ENCODE measurements around the gene ENPEP. TPM values are rescaled to one million over a fixed set of nuclear protein-coding genes. Genes with fewer than 3 reads are reported as not detected.

Gene ENPEP
- total RNA-seq, 2 experiments from 2014 or later, result 0.21 TPM; not detected in 1

DNA sequence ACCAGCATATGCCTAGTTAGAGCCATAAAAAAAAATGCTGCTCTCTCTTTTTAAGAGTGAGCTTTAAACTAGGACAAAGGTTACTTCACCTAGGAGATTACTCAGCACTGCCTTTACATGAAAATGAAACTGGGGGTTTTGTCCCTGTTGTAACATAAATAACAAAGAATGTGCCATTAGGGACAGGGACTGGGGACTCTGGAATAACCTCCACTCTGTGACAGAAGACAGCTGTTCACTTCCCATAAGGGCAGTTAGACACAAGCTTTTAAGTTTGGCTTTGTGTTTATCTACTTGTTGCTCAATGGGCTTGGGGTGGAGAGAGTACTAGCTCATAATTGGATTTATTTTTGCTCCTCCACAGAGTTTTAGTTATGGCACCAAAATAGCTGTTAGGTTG lies 11.9 kb downstream of the ENPEP start:
- intact Hi-C loops (cut with micrococcal nuclease; ENCODE audit: unreplicated experiment), result no loop called here
- H3K4me1 ChIP-seq (ENCODE audit: insufficient read depth, low read length, poor library complexity, severe bottlenecking), result no peaks in the 10 kb centered on the region
- ChIA-PET CTCF (ENCODE audit: unreplicated experiment) (no interaction called here), POLR2A (interaction anchor here (0.6 kb wide), 2 partner anchors 30 to 127 kb away, joined by 3 read pairs; no protein-coding TSS in a partner anchor)
- H3K36me3 ChIP-seq (ENCODE audit: insufficient read depth, low read length), result no peaks in the 10 kb centered on the region
- no peak overlapping the region for H2AFZ ChIP-seq (ENCODE audit: low read length)
- BruUV-seq (replicated peaks), result no TSS peak
- no peak overlapping the region for H3K27ac ChIP-seq (ENCODE audit: low read depth, low read length, poor library complexity, severe bottlenecking)
- no peaks in the 10 kb centered on the region for H4K20me1 ChIP-seq (ENCODE audit: insufficient read depth, low read length)
- H3K79me2 ChIP-seq (ENCODE audit: insufficient read depth, low read depth, low read length), result no peaks in the 10 kb centered on the region
- no peak overlapping the region for H3K4me3 ChIP-seq (ENCODE audit: low read depth, low read length, poor library complexity, severe bottlenecking)
- no peak for TF ChIP-seq CTCF (conservative IDR thresholded peaks at IDR 0.05; ENCODE audit: low read length)
- no peak for DNase-seq (ENCODE audit: low spot score)
- H3K9me3 ChIP-seq (ENCODE audit: low read length), result no peaks in the 10 kb centered on the region
- H3K4me2 ChIP-seq (ENCODE audit: low read length), result no peak overlapping the region
- H3K9me2 ChIP-seq (ENCODE audit: insufficient read depth, low read length), result no peaks in the 10 kb centered on the region

DNA sequence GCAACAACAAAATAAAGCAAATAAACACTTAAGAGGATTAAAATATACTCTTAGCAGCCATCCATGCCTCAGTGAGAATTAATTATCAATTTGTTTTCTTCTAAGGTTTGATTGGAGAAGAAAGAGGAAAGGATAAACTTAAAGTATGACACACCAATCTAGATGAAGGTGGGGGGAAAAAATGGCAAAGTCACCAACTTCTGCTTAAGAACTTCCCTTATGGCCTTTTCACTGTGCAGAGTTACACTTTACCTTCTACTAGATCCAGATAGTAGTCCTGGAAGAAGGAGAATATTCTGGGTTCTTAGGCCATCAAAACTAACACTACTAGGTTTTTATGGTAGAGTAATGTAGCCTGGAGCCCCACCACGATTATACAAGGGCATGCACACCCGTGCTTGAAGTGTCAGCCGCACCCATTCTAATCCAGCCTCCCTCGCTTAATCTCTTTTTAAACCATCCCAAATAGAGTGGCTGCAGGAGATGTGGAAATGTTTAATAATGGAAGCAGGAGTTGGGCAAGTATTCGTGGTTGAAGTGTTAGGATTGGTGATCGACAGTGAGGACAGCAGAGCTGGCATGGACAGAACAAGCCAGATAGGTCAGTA lies 14.1 kb downstream of the ENPEP start:
- POLR2A ChIA-PET, result no interaction called here
- Histone ChIP-seq H3K9me3 (ENCODE audit: low read length) (no peaks in the 10 kb centered on the region), H3K4me3 (ENCODE audit: low read depth, low read length, poor library complexity, severe bottlenecking) (no peak overlapping the region), H3K36me3 (ENCODE audit: insufficient read depth, low read length) (no peaks in the 10 kb centered on the region), H3K79me2 (ENCODE audit: insufficient read depth, low read depth, low read length) (no peaks in the 10 kb centered on the region), H3K4me2 (ENCODE audit: low read length) (no peak overlapping the region), H4K20me1 (ENCODE audit: insufficient read depth, low read length) (no peaks in the 10 kb centered on the region), H3K9me2 (ENCODE audit: insufficient read depth, low read length) (no peaks in the 10 kb centered on the region), H3K27ac (ENCODE audit: low read depth, low read length, poor library complexity, severe bottlenecking) (no peak overlapping the region), H3K4me1 (ENCODE audit: insufficient read depth, low read length, poor library complexity, severe bottlenecking) (no peaks in the 10 kb centered on the region), H2AFZ (ENCODE audit: low read length) (no peak overlapping the region)
- DNase-seq (ENCODE audit: low spot score), result no peak
- intact Hi-C loops (cut with micrococcal nuclease; ENCODE audit: unreplicated experiment), result no loop called here
- BruUV-seq (replicated peaks), result no TSS peak
- TF ChIP-seq EZH2phosphoT487 (IDR thresholded peaks at IDR 0.05; ENCODE audit: borderline replicate concordance, low read depth, low read length) (no peak), CTCF (conservative IDR thresholded peaks at IDR 0.05; ENCODE audit: low read length) (no peak)
- CTCF ChIA-PET (ENCODE audit: unreplicated experiment), result no interaction called here

DNA sequence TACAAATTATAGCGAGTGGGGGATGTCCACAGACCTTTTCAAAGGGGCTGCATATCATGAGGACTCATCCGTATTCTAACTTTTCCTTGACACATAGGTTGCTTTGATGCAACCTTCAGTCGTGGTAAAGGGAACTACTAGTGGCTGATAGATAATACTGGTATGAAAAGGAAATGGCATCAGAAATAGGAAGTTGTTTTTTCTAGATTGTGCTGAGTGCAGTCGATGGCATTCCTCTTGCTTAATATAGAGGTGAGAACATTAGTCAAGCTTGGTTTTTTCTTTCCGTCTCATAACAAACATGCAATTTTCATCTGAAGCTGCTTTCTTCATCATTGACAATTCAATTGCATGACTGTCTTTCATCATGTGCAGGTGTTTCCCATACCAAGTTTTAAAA lies 16.6 kb downstream of the ENPEP start:
- Histone ChIP-seq H3K36me3 (ENCODE audit: insufficient read depth, low read length) (no peaks in the 10 kb centered on the region), H2AFZ (ENCODE audit: low read length) (no peak overlapping the region), H3K4me3 (ENCODE audit: low read depth, low read length, poor library complexity, severe bottlenecking) (no peak overlapping the region), H3K9me2 (ENCODE audit: insufficient read depth, low read length) (no peaks in the 10 kb centered on the region), H3K9me3 (ENCODE audit: low read length) (no peaks in the 10 kb centered on the region), H3K27ac (ENCODE audit: low read depth, low read length, poor library complexity, severe bottlenecking) (no peak overlapping the region), H3K4me2 (ENCODE audit: low read length) (no peak overlapping the region), H4K20me1 (ENCODE audit: insufficient read depth, low read length) (no peaks in the 10 kb centered on the region), H3K79me2 (ENCODE audit: insufficient read depth, low read depth, low read length) (no peaks in the 10 kb centered on the region), H3K4me1 (ENCODE audit: insufficient read depth, low read length, poor library complexity, severe bottlenecking) (no peaks in the 10 kb centered on the region)
- DNase-seq (ENCODE audit: low spot score), result no peak
- TF ChIP-seq EZH2phosphoT487 (IDR thresholded peaks at IDR 0.05; ENCODE audit: borderline replicate concordance, low read depth, low read length) (no peak), CTCF (conservative IDR thresholded peaks at IDR 0.05; ENCODE audit: low read length) (no peak)
- BruUV-seq (replicated peaks), result no TSS peak
- POLR2A ChIA-PET, result no interaction called here
- intact Hi-C loops (cut with micrococcal nuclease; ENCODE audit: unreplicated experiment), result no loop called here
- CTCF ChIA-PET (ENCODE audit: unreplicated experiment), result no interaction called here
